HG03469 (cell line): Measurements from ENCODE around the gene RBFOX2.
"Not testable (repeated sequence)": the region's sequence is repeated elsewhere in the genome, so short reads cannot be mapped to it uniquely, and the experiment has no call there.

Experiments used
- ATAC-seq: cut with Tn5 transposase; IDR thresholded peaks from one replicate; pipeline ENCODE4 v1.9.1; 2021; ENCODE audit warnings: mild to moderate bottlenecking, moderate library complexity, moderate number of reproducible peaks; ENCODE audit not compliant: unreplicated experiment

RBFOX2 gene

DNA sequence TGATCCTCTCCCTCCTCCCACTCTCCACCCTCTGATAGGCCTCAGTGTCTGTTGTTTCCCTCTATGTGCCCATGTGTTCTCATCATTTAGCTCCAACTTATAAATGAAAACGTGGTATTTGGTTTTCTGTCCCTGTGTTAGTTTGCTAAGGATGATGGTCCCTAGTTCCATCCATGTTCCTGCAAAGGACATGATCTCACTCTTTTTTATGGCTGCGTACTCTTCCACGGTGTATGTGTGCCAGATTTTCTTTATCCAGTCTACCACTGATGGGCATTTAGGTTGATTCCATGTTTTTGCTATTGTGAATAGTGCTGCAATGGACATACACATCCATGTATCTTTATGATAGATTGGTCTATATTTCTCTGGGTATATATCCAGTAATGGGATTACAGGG is 15.9 kb upstream of the RBFOX2 start:
- not testable (repeated sequence) for ATAC-seq

- no peak for ATAC-seq
Measured at GRCh38 chr22:36042240-36042639, 13.6 kb upstream of the RBFOX2 start.

DNA sequence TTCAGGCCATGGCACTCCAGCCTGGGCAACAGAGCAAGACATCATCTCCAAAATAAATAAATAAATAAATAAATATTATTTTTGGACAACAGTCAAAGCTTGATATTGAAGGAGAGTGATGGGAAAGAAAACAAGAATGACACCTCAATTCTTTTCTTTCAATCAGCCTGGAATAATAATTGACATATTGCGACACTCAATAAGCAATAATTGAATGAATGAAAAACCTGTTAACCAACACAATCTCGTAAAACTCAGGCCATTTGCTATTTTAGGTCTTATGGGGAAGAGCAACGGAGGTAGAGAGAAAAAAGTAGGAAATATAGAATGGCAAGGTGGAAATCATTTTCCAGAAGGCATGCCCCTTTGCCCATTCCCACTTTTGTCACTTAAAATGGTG is 10.5 kb upstream of the RBFOX2 start:
- ATAC-seq: no peak

DNA sequence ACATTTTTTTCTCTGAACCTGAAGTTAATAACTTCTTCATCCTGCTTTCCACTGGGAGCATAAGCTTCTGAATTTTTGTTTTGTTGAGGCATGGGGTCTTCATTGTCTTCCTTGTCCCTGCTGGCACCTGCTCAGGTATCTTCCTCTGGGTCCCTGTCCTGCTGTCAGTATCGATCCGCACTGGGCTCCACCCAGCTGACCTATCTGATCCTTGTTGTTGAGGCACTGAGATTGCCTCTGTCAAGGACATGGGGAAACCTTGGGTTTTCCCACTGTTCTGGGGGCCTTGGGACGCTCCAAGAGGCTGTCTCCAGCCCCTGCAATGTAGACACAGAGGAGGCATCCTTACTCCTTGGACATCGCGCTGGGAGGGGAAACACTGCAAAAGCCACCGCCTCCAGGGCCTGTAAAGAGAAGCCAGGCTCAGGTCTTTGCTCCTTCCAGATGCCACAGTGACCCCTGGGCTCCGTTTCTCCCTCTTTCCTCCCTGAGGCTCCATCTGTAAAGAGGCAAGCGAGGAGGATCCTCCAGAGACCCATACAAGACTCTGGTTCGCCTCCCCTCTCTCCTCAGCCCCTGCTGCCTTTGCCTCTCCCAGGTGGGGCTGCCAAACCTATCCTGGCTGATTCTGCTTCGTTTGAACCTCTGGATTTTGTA is 8.6 kb upstream of the RBFOX2 start:
- ATAC-seq: no peak

GRCh38 chr22:36036167-36036624 is 7.6 kb upstream of the RBFOX2 start:
- ATAC-seq: no peak

- no peak for ATAC-seq
Measured at GRCh38 chr22:36032611-36033010, 4.0 kb upstream of the RBFOX2 start.

DNA sequence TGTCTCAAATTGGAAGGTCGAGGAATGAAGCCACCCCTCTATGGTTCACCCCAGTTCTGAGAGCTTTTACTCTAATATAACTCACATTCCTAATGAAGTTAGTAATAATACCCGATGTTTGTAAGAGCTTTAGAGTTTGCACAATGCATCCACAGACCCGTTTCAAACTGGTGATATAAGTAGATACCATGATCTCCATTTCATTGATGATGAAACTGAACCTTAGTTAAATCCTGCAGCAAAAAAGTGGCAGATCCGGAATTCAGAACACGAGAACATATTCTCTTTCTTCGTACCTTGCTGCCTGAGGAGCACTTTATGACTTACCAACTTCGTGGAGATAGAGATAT is 757 bp upstream of the RBFOX2 start:
- ATAC-seq: no peak

DNA sequence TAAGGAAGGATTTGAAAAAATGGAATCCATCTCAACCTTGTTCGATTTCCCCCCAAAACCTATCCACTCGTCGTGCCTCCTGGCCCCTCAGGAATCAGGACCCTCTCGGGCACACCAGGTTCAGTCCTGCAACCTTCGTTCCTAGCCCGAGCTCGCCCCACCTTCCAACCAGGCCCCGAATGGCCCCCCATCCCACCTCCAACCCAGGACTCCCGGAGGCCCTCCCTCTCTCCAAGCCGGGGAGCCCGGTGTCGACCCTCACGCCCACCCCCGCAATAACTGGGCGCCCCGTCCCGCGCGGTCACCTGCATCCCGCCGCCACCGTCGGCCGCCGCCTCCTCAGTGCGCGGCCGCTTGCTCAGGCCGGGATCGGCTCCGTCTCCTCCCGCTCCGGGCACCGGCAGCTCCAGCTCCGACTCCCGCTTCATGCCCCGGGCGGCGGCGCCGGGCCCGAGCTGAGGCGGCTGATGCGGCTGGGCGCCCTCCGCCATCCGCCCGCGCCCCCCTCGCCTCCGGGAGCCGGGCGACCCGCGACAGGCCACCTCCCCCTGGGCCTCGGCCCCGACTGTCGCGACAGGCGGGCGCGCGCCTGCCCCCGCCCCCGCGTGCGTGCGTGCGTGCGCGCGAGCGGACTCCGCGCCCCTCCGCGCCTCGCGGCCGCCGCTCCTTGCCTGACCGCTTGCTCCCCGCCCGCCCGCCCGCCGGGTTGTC is 534 bp downstream of the RBFOX2 start:
- ATAC-seq: no peak

GRCh38 chr22:36027579-36027934 is 1.1 kb downstream of the RBFOX2 start:
- ATAC-seq: no peak

- ATAC-seq: no peak
Measured at GRCh38 chr22:36026741-36027140, 1.9 kb downstream of the RBFOX2 start.

DNA sequence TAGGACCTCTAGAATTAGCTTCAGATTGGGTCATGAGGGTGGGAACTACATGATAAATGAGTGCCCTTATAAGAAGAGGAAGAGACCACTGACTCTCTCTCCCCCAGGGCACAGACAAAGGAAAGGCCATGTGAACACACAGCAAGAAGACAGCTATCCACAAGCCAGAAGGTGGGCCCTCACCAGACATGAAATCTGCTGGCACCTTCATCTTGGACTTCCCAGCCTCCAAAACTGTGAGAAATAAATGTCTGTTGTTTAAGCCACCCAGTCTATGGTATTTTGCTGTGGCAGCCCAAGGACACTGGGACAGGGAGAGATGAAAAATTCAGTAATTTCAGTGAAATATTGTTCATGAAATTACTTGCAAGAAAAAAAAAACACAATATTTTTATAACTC is 5.9 kb downstream of the RBFOX2 start:
- ATAC-seq: no peak

- ATAC-seq: no peak
Measured at GRCh38 chr22:36022162-36022561, 6.5 kb downstream of the RBFOX2 start.

DNA sequence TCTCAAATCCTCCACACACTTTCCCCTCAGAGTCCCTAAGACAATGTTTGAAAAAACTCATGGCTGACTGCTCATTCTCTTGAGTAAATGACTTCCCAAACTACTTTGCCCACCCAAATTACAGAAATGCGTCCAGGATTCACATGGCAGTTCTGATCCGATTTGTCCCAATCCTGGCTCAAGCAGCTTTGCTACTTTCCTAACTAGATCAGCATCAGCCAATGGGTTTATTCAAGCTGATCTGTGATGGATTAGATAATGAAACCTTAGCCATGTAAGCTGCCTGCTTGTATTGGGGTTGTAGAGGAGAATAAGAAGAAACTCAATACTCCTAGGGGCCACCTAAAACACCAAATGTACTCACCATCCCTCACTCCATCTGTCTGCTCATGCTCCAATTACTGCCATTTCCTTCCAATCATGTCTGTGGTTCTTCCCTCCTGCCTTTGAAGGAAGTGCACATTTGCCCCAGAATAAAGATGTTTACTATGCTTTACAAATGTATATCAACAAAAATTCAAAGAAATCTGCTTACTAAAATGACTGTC is 6.9 kb downstream of the RBFOX2 start:
- no peak for ATAC-seq

DNA sequence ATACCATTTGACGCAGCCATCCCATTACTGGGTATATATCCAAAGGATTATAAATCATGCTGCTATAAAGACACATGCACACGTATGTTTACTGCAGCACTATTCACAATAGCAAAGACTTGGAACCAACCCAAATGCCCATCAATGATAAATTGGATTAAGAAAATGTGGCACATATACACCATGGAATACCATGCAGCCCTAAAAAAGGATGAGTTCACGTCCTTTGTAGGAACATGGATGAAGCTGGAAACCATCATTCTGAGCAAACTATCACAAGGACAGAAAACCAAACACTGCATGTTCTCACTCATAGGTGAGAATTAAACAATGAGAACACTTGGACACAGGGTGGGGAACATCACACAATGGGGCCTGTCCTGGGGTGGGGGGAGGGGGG is 7.8 kb downstream of the RBFOX2 start:
- ATAC-seq: not testable (repeated sequence)

GRCh38 chr22:36017651-36018091 is 11.0 kb downstream of the RBFOX2 start:
- no peak for ATAC-seq

DNA sequence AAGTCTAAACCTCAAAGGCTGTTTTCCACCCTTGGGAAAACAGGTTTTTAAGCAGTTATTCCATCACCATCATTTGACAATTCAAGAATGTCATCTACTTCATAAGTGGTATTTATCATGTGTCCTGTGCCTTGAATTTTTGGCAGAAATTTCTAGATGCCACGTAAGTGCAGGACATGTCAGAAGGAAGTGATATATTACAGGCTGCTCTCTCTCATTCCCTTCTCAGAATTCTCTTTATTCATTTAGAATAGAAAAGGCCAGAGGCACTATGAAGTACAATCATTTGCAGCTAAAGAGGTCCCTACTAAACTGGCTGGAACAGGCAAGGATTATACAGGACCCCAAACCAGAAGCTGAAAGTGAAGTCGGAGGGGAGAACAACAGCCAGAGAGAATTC is 11.9 kb downstream of the RBFOX2 start:
- ATAC-seq: no peak

- ATAC-seq: no peak
Measured at GRCh38 chr22:36015811-36016529, 12.7 kb downstream of the RBFOX2 start.

GRCh38 chr22:36015155-36015810 is 13.3 kb downstream of the RBFOX2 start:
- no peak for ATAC-seq

DNA sequence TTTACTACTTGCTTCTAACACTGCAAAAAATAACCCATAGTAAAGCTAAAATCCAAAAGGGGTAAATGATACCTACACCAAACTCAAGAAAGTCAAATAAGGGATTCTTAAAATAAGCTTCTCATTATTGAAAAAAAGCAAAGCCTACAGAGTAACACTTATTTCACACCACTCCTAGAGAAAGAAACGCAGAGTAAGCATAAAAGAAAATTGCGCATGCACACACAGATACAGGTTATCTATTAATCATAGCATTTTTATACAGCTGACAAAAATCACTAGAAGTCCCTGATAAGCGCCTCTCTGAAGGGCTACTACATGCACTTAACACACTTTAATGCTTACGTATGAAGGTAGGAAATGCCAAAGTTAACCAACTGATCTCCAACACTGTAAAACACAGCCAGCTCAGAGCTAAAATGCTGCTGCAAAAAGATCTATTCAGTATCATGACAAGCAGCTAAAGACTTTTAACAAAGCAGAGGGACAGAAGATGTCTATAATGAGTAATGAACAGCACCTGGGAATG is 14.0 kb downstream of the RBFOX2 start:
- no peak for ATAC-seq

- no peak for ATAC-seq
Measured at GRCh38 chr22:36012332-36012731, 16.3 kb downstream of the RBFOX2 start.

DNA sequence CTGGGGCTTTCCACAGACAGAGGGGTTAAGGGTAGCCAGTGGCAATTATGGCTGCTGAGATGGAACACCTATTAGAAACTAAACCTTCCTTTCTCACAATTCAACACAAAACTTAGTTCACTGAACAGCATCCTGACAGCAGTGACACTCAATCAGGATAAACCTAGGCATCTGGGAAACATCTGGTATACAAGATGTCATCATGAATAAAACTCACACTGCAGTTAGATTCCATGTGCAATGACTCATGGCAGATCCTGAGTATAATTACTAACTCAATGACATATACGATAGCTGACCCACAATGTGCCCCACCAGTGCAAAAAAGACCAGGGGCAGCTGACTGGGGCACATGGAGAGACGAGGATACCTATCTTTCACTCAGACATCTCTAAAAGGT is 17.7 kb downstream of the RBFOX2 start:
- ATAC-seq: no peak
